ENCODE results near the gene ZNF407.

ZNF407 gene

GRCh38 chr18:75031717-75032317 lies 434.1 kb downstream of the ZNF407 start:
- H3K4me3 ChIP-seq (ENCODE audit: control insufficient read depth, low read depth, low read length) = no peak overlapping the region
- TF ChIP-seq, protein P1, sequence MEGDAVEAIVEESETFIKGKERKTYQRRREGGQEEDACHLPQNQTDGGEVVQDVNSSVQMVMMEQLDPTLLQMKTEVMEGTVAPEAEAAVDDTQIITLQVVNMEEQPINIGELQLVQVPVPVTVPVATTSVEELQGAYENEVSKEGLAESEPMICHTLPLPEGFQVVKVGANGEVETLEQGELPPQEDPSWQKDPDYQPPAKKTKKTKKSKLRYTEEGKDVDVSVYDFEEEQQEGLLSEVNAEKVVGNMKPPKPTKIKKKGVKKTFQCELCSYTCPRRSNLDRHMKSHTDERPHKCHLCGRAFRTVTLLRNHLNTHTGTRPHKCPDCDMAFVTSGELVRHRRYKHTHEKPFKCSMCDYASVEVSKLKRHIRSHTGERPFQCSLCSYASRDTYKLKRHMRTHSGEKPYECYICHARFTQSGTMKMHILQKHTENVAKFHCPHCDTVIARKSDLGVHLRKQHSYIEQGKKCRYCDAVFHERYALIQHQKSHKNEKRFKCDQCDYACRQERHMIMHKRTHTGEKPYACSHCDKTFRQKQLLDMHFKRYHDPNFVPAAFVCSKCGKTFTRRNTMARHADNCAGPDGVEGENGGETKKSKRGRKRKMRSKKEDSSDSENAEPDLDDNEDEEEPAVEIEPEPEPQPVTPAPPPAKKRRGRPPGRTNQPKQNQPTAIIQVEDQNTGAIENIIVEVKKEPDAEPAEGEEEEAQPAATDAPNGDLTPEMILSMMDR (conservative IDR thresholded peaks at IDR 0.05; ENCODE audit: control insufficient read depth, insufficient read depth, low read depth, low read length) = no peak
- DNase-seq (ENCODE audit: low read depth) = no peak

GRCh38 chr18:75033516-75033915 lies 435.8 kb downstream of the ZNF407 start:
- no peak overlapping the region for H3K4me3 ChIP-seq (ENCODE audit: control insufficient read depth, low read depth, low read length)
- DNase-seq (ENCODE audit: low read depth) = no peak
- TF ChIP-seq, protein P1 (conservative IDR thresholded peaks at IDR 0.05; ENCODE audit: control insufficient read depth, insufficient read depth, low read depth, low read length) = no peak

DNA sequence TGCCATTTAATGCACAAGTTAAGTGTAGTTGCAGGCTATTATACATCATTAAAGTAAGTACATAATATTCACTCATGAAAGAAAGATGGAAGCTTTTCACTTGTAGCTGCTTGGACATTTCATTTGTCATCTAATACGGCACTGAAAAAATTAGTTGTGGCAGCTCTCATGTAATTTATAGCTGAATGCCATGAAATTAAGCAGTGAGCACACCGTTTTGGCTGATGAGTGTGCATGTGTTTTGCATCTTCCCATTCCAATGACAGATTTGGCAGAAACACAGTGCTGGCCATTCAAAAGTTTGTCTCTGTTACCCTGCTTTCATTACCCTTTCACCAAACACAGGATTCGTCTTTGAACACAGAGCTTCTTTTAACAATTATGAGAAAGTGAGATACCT lies 437.3 kb downstream of the ZNF407 start:
- no peak for DNase-seq (ENCODE audit: low read depth)
- no peak overlapping the region for H3K4me3 ChIP-seq (ENCODE audit: control insufficient read depth, low read depth, low read length)
- TF ChIP-seq, protein P1 (conservative IDR thresholded peaks at IDR 0.05; ENCODE audit: control insufficient read depth, insufficient read depth, low read depth, low read length) = no peak

- DNase-seq (ENCODE audit: low read depth) = no peak
- TF ChIP-seq, protein P1 (conservative IDR thresholded peaks at IDR 0.05; ENCODE audit: control insufficient read depth, insufficient read depth, low read depth, low read length) = no peak
- no peak overlapping the region for H3K4me3 ChIP-seq (ENCODE audit: control insufficient read depth, low read depth, low read length)
Measured at GRCh38 chr18:75035928-75036327, 438.3 kb downstream of the ZNF407 start.

DNA sequence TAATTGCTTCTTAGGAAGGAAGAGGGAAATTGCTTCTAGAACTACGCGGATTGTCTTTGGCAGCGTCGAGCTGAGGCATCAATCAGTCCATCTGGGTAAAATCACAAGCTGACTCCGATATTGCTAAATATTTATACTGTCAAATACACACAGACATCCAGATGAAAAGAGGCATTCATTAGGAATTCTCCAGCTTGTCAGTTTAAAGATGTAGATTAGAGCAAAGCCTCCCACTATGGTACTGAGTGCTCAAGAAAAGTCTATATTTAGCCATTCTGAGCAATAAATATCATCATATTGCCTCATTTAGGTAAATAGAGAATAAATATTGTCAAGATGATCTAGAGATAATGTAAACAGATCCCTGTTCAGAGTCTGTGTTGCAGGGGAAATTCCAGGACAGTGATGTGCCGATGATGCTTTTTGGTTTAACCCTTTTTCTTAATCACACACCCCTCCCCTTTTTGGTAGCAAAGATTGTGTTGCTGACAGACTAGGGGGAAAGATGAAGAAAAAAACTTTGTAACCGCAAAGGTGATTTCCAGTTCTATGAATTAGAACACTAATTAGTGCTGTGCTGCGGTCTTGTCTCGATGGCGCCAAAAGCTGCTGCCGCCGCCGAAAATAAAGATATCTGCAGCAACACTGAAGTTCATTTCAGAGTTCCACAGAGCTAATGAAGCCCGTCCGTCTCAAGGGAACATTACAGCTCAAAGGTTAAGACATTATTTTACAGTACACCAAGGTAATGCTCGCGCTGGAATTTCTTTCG lies 439.4 kb downstream of the ZNF407 start:
- no peak for DNase-seq (ENCODE audit: low read depth)
- H3K4me3 ChIP-seq (ENCODE audit: control insufficient read depth, low read depth, low read length) = no peak overlapping the region
- TF ChIP-seq, protein P1 (conservative IDR thresholded peaks at IDR 0.05; ENCODE audit: control insufficient read depth, insufficient read depth, low read depth, low read length) = no peak

DNA sequence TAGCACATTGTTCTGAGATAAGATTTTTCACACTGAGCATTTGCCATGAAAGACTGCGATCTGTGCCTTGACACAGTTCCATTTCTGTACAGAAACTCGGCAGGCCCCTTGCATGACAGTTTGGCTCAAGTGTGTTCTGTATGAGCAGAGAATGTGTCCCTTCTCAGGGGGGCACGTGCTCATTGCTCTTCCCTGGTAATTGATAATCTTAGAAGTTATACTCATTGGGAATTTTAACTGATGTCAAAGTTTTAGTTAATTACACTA lies 440.0 kb downstream of the ZNF407 start:
- TF ChIP-seq, protein P1 (conservative IDR thresholded peaks at IDR 0.05; ENCODE audit: control insufficient read depth, insufficient read depth, low read depth, low read length) = no peak
- no peak for DNase-seq (ENCODE audit: low read depth)
- H3K4me3 ChIP-seq (ENCODE audit: control insufficient read depth, low read depth, low read length) = no peak overlapping the region

All from fibroblast of mammary gland (primary cell).